GM19238 (cell line): ENCODE data around the gene RNF112.

Experiments used
- DNase-seq: peaks from one replicate; pipeline ENCODE4 v3.0.0; 2011; ENCODE audit warnings: low spot score; ENCODE audit not compliant: insufficient read length

RNF112 gene

GRCh38 chr17:19388791-19389785, 21.9 kb upstream of the RNF112 start:
- no peak for DNase-seq

GRCh38 chr17:19390951-19391350, 20.1 kb upstream of the RNF112 start:
- DNase-seq, result no peak

GRCh38 chr17:19391432-19391831, 19.6 kb upstream of the RNF112 start:
- no peak for DNase-seq

GRCh38 chr17:19392303-19392702, 18.7 kb upstream of the RNF112 start:
- DNase-seq, result no peak

GRCh38 chr17:19397556-19398041, 13.4 kb upstream of the RNF112 start:
- DNase-seq, result no peak

- DNase-seq, result no peak
These were observed 12.5 kb upstream of the RNF112 start for GRCh38 chr17:19398301-19399181.

- no peak for DNase-seq
These were observed 11.1 kb upstream of the RNF112 start for GRCh38 chr17:19399750-19400450.

- no peak for DNase-seq
These were observed 9.6 kb upstream of the RNF112 start for GRCh38 chr17:19401321-19402010.

- no peak for DNase-seq
These were observed 8.9 kb upstream of the RNF112 start for GRCh38 chr17:19402171-19402570.

- no peak for DNase-seq
These were observed 8.0 kb upstream of the RNF112 start for GRCh38 chr17:19403021-19403420.

- no peak for DNase-seq
These were observed 6.8 kb upstream of the RNF112 start for GRCh38 chr17:19404264-19404663.

GRCh38 chr17:19405114-19405513, 5.9 kb upstream of the RNF112 start:
- DNase-seq, result no peak

- no peak for DNase-seq
These were observed 3.3 kb upstream of the RNF112 start for GRCh38 chr17:19407601-19408345.

GRCh38 chr17:19408346-19408710, 2.7 kb upstream of the RNF112 start:
- DNase-seq, result no peak

GRCh38 chr17:19409066-19409465, 2.0 kb upstream of the RNF112 start:
- DNase-seq, result no peak

GRCh38 chr17:19409509-19409908, 1.5 kb upstream of the RNF112 start:
- DNase-seq, result no peak

- no peak for DNase-seq
These were observed 941 bp upstream of the RNF112 start for GRCh38 chr17:19410091-19410490.

- DNase-seq, result no peak
These were observed 599 bp downstream of the RNF112 start for GRCh38 chr17:19411631-19412030.

- no peak for DNase-seq
These were observed 1.5 kb downstream of the RNF112 start for GRCh38 chr17:19412510-19412909.

GRCh38 chr17:19412984-19413383, 2.0 kb downstream of the RNF112 start:
- DNase-seq, result no peak
